Activated CD4-positive, alpha-beta T cell treated with anti-CD3 and anti-CD28 coated beads, Interleukin-2, amount 10 ng/mL, durations not matched to agents 24 days and 14 days (primary cell): Measurements from ENCODE around the gene NCOA1. TPM values are rescaled to one million over a fixed set of nuclear protein-coding genes. Genes with fewer than 3 reads are reported as not detected.
A peak's percentile ranks its signal among the peaks of the same experiment; 100 is the strongest.
"Not testable (repeated sequence)": the region's sequence is repeated elsewhere in the genome, so short reads cannot be mapped to it uniquely, and the experiment has no call there.

Experiments used
- DNase-seq: peaks from one replicate; pipeline ENCODE4 v3.0.0; 2022
- H3K27ac Mint-ChIP-seq: one replicate; pipeline ENCODE4 v1.8.0; 2022; ENCODE audit warnings: mild to moderate bottlenecking, mixed read lengths
- H3K27me3 Mint-ChIP-seq: one replicate; pipeline ENCODE4 v1.8.0; 2022; ENCODE audit warnings: mixed read lengths
- H3K36me3 Mint-ChIP-seq: one replicate; pipeline ENCODE4 v1.8.0; 2022; ENCODE audit warnings: low read depth, mild to moderate bottlenecking, mixed read lengths
- H3K4me1 Mint-ChIP-seq: one replicate; pipeline ENCODE4 v1.8.0; 2021; ENCODE audit warnings: mixed read lengths
- H3K4me3 Mint-ChIP-seq: one replicate; pipeline ENCODE4 v1.8.0; 2022; ENCODE audit warnings: mild to moderate bottlenecking, moderate library complexity, mixed read lengths
- H3K9me3 Mint-ChIP-seq: one replicate; pipeline ENCODE4 v1.8.0; 2021; ENCODE audit warnings: mixed read lengths
- intact Hi-C: fragments of 100-400 bp; cut with micrococcal nuclease; formaldehyde crosslinking; loops from one replicate; pipeline ENCODE4 v1.15.1; 2023
- total RNA-seq: library from RNA; stranded (reverse); gene quantifications from 2 replicates; pipeline ENCODE4 v1.2.3, GENCODE V29; 2022

Gene NCOA1
- total RNA-seq, 1 donor from 2014 or later = 25.9 TPM

GRCh38 chr2:24600140-24600539 is 109.1 kb downstream of the NCOA1 start:
- H3K36me3 Mint-ChIP-seq, DNase-seq, H3K27ac Mint-ChIP-seq, H3K4me3 Mint-ChIP-seq, H3K4me1 Mint-ChIP-seq, H3K27me3 Mint-ChIP-seq, intact Hi-C loops, H3K9me3 Mint-ChIP-seq: not testable (repeated sequence)

- Mint-ChIP-seq H3K4me1 (peaks cover 12% of the 10 kb centered on the region), H3K27me3 (no peaks in the 10 kb centered on the region), H3K4me3 (no peak overlapping the region), H3K36me3 (peaks cover 3% of the 10 kb centered on the region), H3K9me3 (no peaks in the 10 kb centered on the region), H3K27ac (no peak overlapping the region)
- no peak for DNase-seq
- intact Hi-C loops = no loop called here
These were observed 120.6 kb downstream of the NCOA1 start for GRCh38 chr2:24611631-24612030.

- no peaks in the 10 kb centered on the region for H3K9me3 Mint-ChIP-seq
- H3K4me3 Mint-ChIP-seq = no peak overlapping the region
- peaks cover 11% of the 10 kb centered on the region for H3K4me1 Mint-ChIP-seq
- no peaks in the 10 kb centered on the region for H3K27me3 Mint-ChIP-seq
- intact Hi-C loops = loop anchor here (1.0 kb wide), 1 partner anchor 214 kb away; no protein-coding TSS in a partner anchor
- H3K36me3 Mint-ChIP-seq = peaks cover 3% of the 10 kb centered on the region
- DNase-seq = peak; percentile 83
- peak overlapping the region; percentile 79 for H3K27ac Mint-ChIP-seq
These were observed 122.2 kb downstream of the NCOA1 start for GRCh38 chr2:24613154-24613814.

DNA sequence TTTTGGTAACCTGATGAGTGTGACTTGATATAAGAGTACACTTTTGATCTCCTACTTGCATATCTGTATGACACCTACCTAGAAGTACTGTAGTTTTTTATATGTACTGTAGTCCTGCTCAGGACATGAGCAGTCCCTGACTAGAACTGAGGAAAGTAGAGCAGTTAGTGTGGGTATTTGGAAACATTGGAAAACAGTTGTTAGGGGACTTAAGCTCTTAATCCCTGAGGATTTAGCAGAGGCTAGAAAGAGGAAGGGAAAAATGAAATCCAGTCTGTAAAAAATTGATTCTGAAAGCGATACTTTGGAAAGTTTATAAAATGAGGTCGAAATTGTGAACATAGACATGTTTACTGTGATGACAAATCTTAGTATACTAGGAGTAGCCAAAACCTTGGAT is 125.6 kb downstream of the NCOA1 start:
- Mint-ChIP-seq H3K4me1 (peaks cover 11% of the 10 kb centered on the region), H3K9me3 (no peaks in the 10 kb centered on the region), H3K27ac (no peak overlapping the region), H3K27me3 (no peaks in the 10 kb centered on the region), H3K36me3 (peaks cover 3% of the 10 kb centered on the region), H3K4me3 (no peak overlapping the region)
- no peak for DNase-seq
- intact Hi-C loops = no loop called here

DNA sequence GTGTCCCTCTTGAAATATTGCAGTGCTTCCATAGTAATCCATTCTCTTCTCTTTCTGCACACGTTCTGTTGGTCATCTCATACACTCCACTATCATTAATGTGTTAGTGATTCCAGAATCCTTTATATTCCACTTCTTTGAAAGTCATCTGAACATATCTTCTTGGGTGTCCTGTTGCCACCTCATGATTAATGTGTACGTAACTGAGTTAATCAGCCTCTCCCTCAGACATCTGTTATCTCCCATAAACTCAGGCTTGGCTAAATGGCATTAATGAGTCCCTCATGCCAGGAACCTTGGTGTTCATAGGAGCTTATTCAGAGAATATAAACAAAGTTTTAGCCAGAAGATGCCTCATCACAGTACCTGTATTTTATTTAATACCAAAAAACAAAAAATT is 126.4 kb downstream of the NCOA1 start:
- DNase-seq = no peak
- no peaks in the 10 kb centered on the region for H3K27me3 Mint-ChIP-seq
- H3K9me3 Mint-ChIP-seq = no peaks in the 10 kb centered on the region
- H3K4me3 Mint-ChIP-seq = no peak overlapping the region
- peaks cover 11% of the 10 kb centered on the region for H3K4me1 Mint-ChIP-seq
- peaks cover 3% of the 10 kb centered on the region for H3K36me3 Mint-ChIP-seq
- intact Hi-C loops = no loop called here
- no peak overlapping the region for H3K27ac Mint-ChIP-seq

DNA sequence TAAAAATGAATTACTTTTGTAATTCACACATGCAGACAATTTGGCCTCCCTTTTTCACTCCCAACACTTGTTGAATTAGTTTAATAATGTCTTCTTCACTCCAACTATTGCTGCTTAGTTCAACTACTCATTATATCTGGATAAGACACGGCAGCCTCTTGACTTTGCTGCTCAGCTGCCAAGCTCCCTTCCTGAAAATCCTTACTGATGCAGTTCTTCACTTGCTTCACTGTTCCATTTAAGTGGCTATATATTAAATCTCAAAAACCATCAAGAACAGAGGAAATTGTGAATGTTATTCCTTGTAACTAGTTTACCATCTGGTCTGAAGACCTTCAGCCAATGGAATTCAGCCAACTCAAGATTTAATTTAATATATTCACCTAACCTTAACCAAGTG is 127.1 kb downstream of the NCOA1 start:
- no peak for DNase-seq
- H3K27ac Mint-ChIP-seq = no peak overlapping the region

DNA sequence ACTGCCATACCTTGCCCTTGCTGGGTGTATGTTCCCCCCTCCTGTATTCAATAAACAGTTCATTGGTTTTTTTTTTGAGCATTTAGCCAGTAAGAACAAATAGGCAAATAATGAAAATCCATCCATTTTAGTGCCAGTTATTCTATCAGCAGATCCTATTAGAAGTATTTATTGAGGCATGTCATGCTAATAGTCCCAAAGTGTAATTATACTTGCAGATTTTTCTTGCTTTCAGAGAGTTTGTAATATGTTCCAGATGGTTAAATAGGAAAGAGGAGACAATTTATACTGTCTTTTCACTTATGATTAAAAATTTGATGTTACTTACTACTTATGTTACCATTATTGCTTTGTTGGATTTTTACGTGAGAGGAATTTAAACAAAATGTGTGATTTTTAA is 127.6 kb downstream of the NCOA1 start:
- intact Hi-C loops = no loop called here
- Mint-ChIP-seq H3K4me3 (no peak overlapping the region), H3K36me3 (no peaks in the 10 kb centered on the region)

More for the DNA sequence above, 127.1 kb downstream of the NCOA1 start:
- Mint-ChIP-seq H3K9me3 (peaks cover 4% of the 10 kb centered on the region), H3K4me3 (no peak overlapping the region), H3K4me1 (peaks cover 10% of the 10 kb centered on the region), H3K27me3 (no peaks in the 10 kb centered on the region), H3K36me3 (peaks cover under 1% of the 10 kb centered on the region)
- intact Hi-C loops = no loop called here

GRCh38 chr2:24620936-24621335 is 129.9 kb downstream of the NCOA1 start:
- H3K4me1 Mint-ChIP-seq = peaks cover 5% of the 10 kb centered on the region
- no peaks in the 10 kb centered on the region for H3K36me3 Mint-ChIP-seq
- intact Hi-C loops = no loop called here
- peaks cover 6% of the 10 kb centered on the region for H3K9me3 Mint-ChIP-seq
- H3K27ac Mint-ChIP-seq = no peak overlapping the region
- DNase-seq = no peak
- no peaks in the 10 kb centered on the region for H3K27me3 Mint-ChIP-seq
- no peak overlapping the region for H3K4me3 Mint-ChIP-seq

More for the DNA sequence above, 127.6 kb downstream of the NCOA1 start:
- peaks cover 6% of the 10 kb centered on the region for H3K9me3 Mint-ChIP-seq
- H3K27me3 Mint-ChIP-seq = no peaks in the 10 kb centered on the region
- H3K27ac Mint-ChIP-seq = no peak overlapping the region
- peaks cover 5% of the 10 kb centered on the region for H3K4me1 Mint-ChIP-seq
- DNase-seq = no peak

DNA sequence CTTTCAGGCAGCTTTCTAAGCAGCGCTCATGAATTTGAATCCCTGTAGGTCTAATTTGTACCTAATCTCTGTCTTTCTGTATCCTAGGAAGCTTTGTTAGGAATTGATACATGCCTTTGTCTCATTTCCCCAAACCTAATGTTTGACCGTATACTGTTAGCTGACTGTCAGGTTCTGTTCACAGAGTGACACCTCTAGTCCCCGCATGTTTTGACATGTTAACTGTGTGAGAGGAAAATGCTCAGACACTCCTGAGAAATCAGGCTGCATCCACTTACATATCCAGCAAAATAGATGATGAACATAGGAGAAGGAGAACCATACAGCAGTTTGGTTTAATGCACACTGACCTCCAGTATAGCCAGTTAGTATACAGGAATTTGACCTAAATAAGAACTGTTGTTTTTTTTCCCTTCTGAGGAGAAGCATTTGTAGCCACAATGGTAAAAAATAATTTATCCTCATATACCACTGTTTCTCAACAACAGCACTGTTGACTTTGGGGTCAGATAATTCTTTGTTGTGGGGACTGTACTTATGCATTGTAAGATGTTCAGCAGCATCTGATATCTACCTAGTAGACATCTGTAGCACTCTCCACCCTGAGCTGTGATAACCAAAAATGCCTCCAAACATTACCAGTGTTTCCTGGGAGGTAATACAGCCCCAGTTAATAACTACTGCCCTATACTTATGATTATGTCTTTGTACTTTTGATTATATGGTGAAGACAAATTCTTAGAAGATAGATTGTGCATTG is 130.9 kb downstream of the NCOA1 start:
- H3K4me3 Mint-ChIP-seq = no peak overlapping the region
- no peak overlapping the region for H3K27ac Mint-ChIP-seq
- no peak for DNase-seq
- intact Hi-C loops = no loop called here
- H3K27me3 Mint-ChIP-seq = no peaks in the 10 kb centered on the region
- peaks cover 6% of the 10 kb centered on the region for H3K9me3 Mint-ChIP-seq
- H3K4me1 Mint-ChIP-seq = peaks cover 5% of the 10 kb centered on the region
- H3K36me3 Mint-ChIP-seq = no peaks in the 10 kb centered on the region

GRCh38 chr2:24623535-24623934 is 132.5 kb downstream of the NCOA1 start:
- Mint-ChIP-seq H3K4me1 (peaks cover 5% of the 10 kb centered on the region), H3K27ac (no peak overlapping the region), H3K27me3 (no peaks in the 10 kb centered on the region), H3K4me3 (no peak overlapping the region), H3K36me3 (no peaks in the 10 kb centered on the region), H3K9me3 (peaks cover 6% of the 10 kb centered on the region)
- intact Hi-C loops = no loop called here
- no peak for DNase-seq

DNA sequence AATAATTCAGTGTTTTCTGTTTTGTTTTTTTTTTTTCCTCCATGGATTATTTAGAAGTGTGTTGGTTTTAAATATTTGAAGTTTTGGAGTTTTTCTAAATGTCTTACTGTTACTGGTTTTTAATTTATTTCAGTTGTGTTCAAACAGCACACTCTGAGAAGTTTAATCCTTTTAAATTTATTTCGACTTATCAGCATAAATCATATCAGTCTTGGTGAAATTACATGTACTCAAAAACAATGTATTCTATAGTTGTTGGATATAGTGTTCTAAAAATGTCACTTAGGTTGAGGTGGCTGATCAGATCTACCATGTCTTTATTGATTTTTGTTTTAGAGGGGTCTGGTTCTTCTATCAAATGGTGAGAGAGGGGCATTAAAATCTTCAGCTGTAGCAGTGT is 134.7 kb downstream of the NCOA1 start:
- no peak overlapping the region for H3K27ac Mint-ChIP-seq
- DNase-seq = no peak
- no peaks in the 10 kb centered on the region for H3K27me3 Mint-ChIP-seq
- H3K4me3 Mint-ChIP-seq = no peak overlapping the region
- H3K36me3 Mint-ChIP-seq = no peaks in the 10 kb centered on the region
- intact Hi-C loops = no loop called here
- H3K9me3 Mint-ChIP-seq = peaks cover 6% of the 10 kb centered on the region
- H3K4me1 Mint-ChIP-seq = peaks cover 5% of the 10 kb centered on the region

- Mint-ChIP-seq H3K27ac (no peak overlapping the region), H3K4me3 (no peak overlapping the region), H3K4me1 (peaks cover 5% of the 10 kb centered on the region), H3K9me3 (peaks cover 6% of the 10 kb centered on the region), H3K27me3 (no peaks in the 10 kb centered on the region), H3K36me3 (no peaks in the 10 kb centered on the region)
- DNase-seq = no peak
- intact Hi-C loops = no loop called here
These were observed 135.1 kb downstream of the NCOA1 start for GRCh38 chr2:24626131-24626530.

DNA sequence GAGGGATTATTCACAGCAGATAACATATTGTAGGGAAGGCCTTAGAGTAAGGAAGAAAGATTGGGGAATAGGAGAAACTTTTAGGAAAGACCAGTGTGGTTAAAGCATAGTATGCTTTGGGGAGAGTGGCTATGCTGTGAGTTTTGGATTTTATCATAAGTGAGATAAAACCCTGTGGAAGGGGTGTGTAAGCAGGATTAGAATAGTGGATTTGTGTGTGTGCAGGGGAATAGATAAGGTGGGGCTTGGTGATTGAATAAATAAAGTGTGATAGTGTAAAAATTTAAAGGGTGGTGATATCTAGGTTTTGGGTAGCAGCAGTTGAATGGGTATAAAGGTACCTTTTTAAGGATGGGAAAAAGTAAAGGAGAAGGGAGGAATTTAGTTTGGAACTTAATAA is 137.7 kb downstream of the NCOA1 start:
- Mint-ChIP-seq H3K36me3 (no peaks in the 10 kb centered on the region), H3K27me3 (no peaks in the 10 kb centered on the region), H3K4me1 (no peaks in the 10 kb centered on the region), H3K4me3 (no peak overlapping the region), H3K27ac (no peak overlapping the region), H3K9me3 (no peaks in the 10 kb centered on the region)
- intact Hi-C loops = no loop called here
- DNase-seq = no peak

- Mint-ChIP-seq H3K27ac (no peak overlapping the region), H3K9me3 (no peaks in the 10 kb centered on the region), H3K36me3 (no peaks in the 10 kb centered on the region), H3K4me3 (no peak overlapping the region), H3K4me1 (no peaks in the 10 kb centered on the region), H3K27me3 (no peaks in the 10 kb centered on the region)
- intact Hi-C loops = no loop called here
- no peak for DNase-seq
These were observed 141.1 kb downstream of the NCOA1 start for GRCh38 chr2:24632172-24632571.
